OCI-LY7 (cell line): ENCODE results near the gene ARRDC3.

Experiments
- EZH2phosphoT487 ChIP-seq: fragments of 200-600 bp; sonication (generic); IDR thresholded peaks from 2 replicates; pipeline ENCODE4 v1.6.1; 2018; ENCODE audit warnings: low read depth, borderline replicate concordance, mild to moderate bottlenecking, mixed run types, antibody characterized with exemption, low read length, moderate library complexity, mixed read lengths
- TF ChIP-seq, protein P1 (sequence below): fragments of 200-600 bp; sonication (generic); conservative IDR thresholded peaks from 2 replicates; pipeline ENCODE4 v1.5.1; 2014; ENCODE audit warnings: mild to moderate bottlenecking, antibody characterized with exemption, low read length, moderate library complexity, mixed read lengths

DNA sequence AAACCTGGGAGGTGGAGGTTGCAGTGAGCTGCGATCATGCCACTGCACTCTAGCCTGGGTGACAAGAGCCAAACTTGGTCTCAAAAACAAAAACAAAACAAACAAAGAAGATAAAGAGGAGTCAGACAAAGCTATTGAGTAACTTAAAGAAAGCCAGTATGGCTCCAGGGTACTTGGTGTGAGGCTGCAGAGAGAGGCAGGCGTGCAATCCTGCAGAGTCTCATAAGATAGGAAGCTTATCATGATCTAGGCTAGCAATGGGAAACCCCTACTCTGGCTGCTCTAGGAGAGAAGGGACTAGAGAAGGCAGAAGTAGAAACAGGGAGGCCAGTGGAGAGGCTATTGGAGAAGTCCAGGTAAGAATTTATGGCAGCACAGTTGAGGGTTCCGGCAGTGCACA lies 42.0 kb downstream of the ARRDC3 start:
- TF ChIP-seq, protein P1, sequence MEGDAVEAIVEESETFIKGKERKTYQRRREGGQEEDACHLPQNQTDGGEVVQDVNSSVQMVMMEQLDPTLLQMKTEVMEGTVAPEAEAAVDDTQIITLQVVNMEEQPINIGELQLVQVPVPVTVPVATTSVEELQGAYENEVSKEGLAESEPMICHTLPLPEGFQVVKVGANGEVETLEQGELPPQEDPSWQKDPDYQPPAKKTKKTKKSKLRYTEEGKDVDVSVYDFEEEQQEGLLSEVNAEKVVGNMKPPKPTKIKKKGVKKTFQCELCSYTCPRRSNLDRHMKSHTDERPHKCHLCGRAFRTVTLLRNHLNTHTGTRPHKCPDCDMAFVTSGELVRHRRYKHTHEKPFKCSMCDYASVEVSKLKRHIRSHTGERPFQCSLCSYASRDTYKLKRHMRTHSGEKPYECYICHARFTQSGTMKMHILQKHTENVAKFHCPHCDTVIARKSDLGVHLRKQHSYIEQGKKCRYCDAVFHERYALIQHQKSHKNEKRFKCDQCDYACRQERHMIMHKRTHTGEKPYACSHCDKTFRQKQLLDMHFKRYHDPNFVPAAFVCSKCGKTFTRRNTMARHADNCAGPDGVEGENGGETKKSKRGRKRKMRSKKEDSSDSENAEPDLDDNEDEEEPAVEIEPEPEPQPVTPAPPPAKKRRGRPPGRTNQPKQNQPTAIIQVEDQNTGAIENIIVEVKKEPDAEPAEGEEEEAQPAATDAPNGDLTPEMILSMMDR: no peak
- no peak for TF ChIP-seq EZH2phosphoT487
